ENCODE data around the gene MRFAP1. TPM values are rescaled to one million over a fixed set of nuclear protein-coding genes. Genes with fewer than 3 reads are reported as not detected.
"Not testable (repeated sequence)": the region's sequence is repeated elsewhere in the genome, so short reads cannot be mapped to it uniquely, and the experiment has no call there.

Gene MRFAP1
- total RNA-seq, 1 donor from 2014 or later = 85.1 TPM

- no peak for DNase-seq (ENCODE audit: low read depth in 2 of 2)
These were observed 23.3 kb downstream of the MRFAP1 start for GRCh38 chr4:6663596-6664393.

DNA sequence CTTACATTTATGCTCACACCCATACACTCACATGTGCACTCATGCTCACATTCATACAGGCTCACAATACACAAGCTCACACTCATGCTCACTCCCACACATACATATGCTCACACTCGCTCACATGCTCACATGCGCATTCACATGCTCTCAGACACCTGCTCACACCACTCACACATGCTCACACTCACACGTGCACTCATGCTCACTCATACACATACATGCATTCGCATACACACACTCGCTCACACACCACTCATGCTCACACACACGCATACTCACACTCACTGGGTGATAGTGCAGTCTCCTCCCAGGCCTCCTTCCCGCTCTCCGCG, 24.8 kb downstream of the MRFAP1 start:
- DNase-seq (ENCODE audit: low read depth in 2 of 2) = no peak

GRCh38 chr4:6668391-6668790, 27.9 kb downstream of the MRFAP1 start:
- DNase-seq (ENCODE audit: low read depth in 2 of 2) = no peak

- no peak for DNase-seq (ENCODE audit: low read depth in 2 of 2)
These were observed 31.2 kb downstream of the MRFAP1 start for GRCh38 chr4:6671648-6672047.

GRCh38 chr4:6672131-6672530, 31.6 kb downstream of the MRFAP1 start:
- DNase-seq (ENCODE audit: low read depth in 2 of 2) = no peak

GRCh38 chr4:6672541-6673190, 32.2 kb downstream of the MRFAP1 start:
- not testable (repeated sequence) for DNase-seq (ENCODE audit: low read depth in 2 of 2)

DNA sequence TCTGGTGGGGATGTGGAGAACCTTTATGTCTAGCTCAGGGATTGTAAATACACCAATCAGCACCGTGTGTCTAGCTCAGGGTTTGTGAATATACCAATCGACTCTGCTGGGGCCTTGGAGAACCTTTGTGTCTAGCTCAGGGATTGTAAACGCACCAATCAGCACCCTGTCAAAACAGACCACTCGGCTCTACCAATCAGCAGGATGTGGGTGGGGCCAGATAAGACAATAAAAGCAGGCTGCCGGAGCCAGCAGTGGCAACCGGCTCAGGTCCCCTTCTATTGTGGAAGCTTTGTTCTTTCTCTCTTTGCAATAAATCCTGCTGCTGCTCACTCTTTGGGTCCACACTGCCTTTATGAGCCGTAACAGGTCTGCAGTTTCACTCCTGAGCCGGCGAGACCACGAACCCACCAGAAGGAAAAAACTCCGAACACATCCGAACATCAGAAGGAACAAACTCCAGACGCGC, 32.7 kb downstream of the MRFAP1 start:
- DNase-seq (ENCODE audit: low read depth in 2 of 2) = not testable (repeated sequence)

GRCh38 chr4:6673660-6674499, 33.4 kb downstream of the MRFAP1 start:
- DNase-seq (ENCODE audit: low read depth in 2 of 2) = peak; percentile 92 to 95

- DNase-seq (ENCODE audit: low read depth in 2 of 2) = peak; percentile 30 to 52
These were observed 34.1 kb downstream of the MRFAP1 start for GRCh38 chr4:6674500-6675149.

DNA sequence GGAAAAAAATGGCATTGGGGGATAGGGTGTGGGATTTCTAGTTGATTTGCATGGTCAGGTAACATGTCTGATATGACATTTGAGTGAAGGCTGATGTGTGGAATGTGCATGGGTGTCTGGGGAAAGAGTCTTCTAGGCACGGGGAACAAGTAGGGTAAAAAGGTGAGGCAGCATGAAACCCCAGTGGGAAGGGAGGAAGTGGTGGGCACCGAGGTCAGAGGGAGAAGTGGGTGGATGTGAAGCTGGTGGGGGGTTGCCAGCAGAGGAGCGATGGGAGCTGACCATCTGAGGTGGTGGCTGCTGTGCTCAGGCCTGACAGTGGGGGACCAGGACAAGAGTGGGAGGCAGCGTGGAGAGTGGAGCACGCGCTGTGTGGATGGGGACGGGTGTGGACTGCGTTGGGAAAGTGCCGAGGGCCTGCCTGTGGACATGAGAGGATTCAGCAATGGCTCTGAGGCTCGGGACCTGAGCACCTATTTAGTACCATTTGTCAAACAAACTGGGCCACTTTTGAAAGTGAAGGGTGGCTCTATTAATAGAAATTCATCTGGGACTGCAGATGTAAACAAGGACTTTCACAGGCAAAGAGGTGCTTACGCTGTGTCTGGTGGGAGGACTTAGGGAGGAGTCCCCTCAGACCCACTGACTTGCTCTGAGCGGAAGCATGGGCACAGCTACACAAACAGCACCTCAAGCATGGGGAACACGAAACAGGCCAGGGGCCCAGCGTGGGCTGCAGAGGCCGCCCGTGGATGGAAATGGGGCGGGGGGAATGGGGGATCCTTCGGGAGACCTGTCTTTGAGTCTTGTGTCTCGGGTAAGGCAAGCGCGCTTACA, 36.5 kb downstream of the MRFAP1 start:
- no peak for DNase-seq (ENCODE audit: low read depth in 2 of 2)

DNA sequence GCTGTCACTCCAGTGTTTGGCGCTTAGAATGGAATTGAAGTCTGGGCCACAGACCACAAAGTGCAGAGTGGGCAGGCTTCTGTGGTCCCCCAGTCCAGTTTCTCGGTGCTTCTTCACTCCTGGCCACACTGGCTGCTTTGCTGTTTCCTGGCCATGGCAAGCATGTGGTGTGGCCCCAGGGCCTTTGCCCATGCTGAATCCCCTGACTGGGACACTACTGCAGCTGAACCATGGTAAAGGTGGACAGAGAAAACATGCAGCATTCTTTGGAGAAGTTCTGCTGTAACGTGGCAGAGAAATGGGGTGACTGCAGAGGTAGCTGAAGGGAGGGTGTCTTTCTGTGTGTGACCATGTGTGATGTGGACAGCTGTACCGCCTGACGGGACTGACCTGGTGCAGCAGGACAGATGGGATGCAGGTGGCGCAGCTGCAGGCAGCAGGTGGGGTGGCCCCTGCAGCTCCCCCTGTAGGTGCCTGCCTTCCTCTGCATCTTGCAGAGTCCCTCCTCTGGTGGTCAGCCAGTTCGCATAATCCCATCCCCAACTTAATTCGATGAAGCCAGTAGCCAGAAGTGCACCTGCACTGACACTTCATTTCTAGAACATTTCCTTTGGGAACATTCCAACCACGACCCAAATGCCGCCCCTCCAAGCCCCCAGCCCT, 40.0 kb downstream of the MRFAP1 start:
- no peak for DNase-seq (ENCODE audit: low read depth in 2 of 2)

- no peak for DNase-seq (ENCODE audit: low read depth in 2 of 2)
These were observed 40.7 kb downstream of the MRFAP1 start for GRCh38 chr4:6681191-6681590.

DNA sequence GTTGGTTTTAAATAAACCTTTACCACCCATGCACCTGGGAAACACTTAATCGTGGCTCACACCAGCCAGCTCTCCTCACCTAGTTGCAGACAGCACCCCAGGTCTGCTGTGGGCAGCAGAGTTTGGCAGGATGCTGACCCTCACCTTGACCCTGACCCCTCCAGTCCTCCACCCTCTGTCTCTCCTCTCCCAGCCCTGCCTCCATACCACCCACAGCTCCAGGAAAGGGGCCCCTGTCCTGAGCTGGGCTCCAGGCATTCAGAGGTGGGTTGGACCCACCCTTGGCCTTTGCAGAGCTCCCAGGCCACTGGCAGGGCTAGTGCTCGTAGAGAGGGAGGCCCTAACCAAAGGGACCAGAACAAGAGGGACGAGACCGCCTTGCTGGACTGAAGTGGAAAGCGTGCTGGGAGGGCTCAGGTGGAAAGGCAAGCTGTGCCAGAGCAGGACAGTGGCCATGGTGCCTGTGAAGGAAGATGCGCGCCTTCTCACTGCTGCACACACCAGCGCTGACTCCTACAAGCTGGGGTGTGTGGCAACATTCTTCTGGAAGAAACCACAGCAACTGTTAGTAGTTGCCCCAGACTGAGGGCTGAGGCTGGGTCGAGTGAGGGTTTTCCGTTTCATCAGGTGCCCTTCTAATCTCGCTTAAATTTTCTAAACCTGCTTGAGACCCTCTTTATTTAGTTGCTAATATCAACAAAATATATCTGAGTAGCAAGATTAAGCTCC, 42.5 kb downstream of the MRFAP1 start:
- DNase-seq (ENCODE audit: low read depth in 2 of 2) = no peak

DNA sequence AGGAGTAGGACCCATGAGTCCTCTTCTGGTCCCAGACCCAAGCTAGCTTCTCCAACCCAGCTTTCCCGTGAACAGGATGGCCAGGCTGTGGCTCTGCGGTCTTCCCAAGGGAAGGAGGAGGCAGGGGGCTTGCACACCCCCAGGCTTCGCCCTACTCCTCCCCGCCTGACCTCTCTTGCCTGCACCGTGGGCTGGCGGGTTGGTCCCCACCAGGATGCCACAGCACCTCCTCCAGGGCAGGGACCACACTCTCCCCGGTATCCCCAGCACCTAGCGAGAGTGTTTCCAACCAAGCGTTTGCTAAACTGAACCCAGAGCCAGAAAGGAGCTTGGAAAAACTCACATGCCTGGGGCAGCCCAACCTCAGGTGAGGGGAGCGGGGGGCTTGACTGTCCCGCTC, 44.2 kb downstream of the MRFAP1 start:
- DNase-seq (ENCODE audit: low read depth in 2 of 2) = no peak

- no peak for DNase-seq (ENCODE audit: low read depth in 2 of 2)
These were observed 45.8 kb downstream of the MRFAP1 start for GRCh38 chr4:6686104-6686787.

DNA sequence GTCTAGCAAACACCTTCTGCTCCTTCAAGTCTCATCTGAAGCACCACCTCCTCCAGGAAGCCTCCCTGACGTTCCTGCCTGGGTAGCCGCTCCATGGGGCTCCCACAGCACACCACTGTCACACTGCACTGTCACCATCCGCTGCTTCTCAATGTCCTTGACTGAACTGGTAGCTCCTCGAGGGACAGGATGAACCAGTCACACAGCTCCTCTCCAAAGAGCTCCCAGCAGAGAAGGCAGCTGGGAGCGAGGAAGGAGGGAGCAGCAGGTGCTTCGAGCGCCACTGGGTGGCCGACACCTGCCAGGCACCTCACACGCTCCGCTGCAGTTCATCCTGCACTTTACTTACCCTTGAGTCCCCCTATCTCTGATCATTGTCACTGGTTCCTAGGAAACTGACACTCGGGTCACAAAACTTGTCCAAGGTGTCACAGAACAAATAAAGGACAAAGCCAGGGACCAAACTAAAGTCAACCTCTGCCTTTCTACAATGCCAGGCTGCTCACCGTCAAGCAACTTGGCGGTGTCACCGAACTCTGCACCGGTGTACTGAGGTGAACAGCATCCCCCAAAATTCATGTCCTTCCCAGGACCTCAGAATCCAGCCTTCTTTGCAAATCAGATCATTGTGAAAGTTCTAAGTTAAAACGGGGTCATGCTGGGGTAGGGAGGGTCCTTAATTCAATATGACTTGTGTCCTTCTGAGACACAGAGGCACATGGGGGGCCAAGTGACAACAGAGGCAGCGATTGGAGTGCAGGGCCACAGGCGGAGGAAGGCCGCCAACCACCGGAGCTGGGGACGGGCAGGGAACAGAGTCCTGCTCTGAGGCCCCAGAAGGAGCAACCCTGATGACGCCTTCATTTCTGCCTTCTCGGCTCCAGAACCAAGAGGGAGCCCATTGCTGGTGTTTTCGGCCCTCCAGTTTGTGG, 47.7 kb downstream of the MRFAP1 start:
- no peak for DNase-seq (ENCODE audit: low read depth in 2 of 2)

GRCh38 chr4:6688879-6689505, 48.5 kb downstream of the MRFAP1 start:
- DNase-seq (ENCODE audit: low read depth in 2 of 2) = peak in 1 of 2 donors; percentile 24

Data from dermis microvascular lymphatic vessel endothelial cell (primary cell).